Endothelial cell (in vitro differentiated cells): ENCODE data around the gene ACTR2. TPM values are rescaled to one million over a fixed set of nuclear protein-coding genes. Genes with fewer than 3 reads are reported as not detected.

Source experiments
- DNase-seq: peaks from one replicate; pipeline ENCODE4 v3.0.0; 2021; ENCODE audit warnings: low spot score
- H3K27ac Mint-ChIP-seq: one replicate; pipeline ENCODE4 v1.8.0; 2021; ENCODE audit warnings: mixed read lengths, inconsistent platforms; ENCODE audit not compliant: unreplicated experiment
- H3K27me3 Mint-ChIP-seq: one replicate; pipeline ENCODE4 v1.8.0; 2021; ENCODE audit warnings: mild to moderate bottlenecking, moderate library complexity, mixed read lengths, inconsistent platforms; ENCODE audit not compliant: unreplicated experiment
- H3K36me3 Mint-ChIP-seq: one replicate; pipeline ENCODE4 v1.8.0; 2021; ENCODE audit warnings: mild to moderate bottlenecking, low read depth, mixed read lengths, inconsistent platforms; ENCODE audit not compliant: unreplicated experiment
- H3K4me1 Mint-ChIP-seq: one replicate; pipeline ENCODE4 v1.8.0; 2021; ENCODE audit warnings: mild to moderate bottlenecking, mixed read lengths, inconsistent platforms; ENCODE audit not compliant: unreplicated experiment
- H3K4me3 Mint-ChIP-seq: one replicate; pipeline ENCODE4 v1.8.0; 2021; ENCODE audit warnings: mild to moderate bottlenecking, mixed read lengths, inconsistent platforms; ENCODE audit not compliant: unreplicated experiment
- H3K9me3 Mint-ChIP-seq: one replicate; pipeline ENCODE4 v1.8.0; 2021; ENCODE audit warnings: mixed read lengths, inconsistent platforms; ENCODE audit not compliant: unreplicated experiment
- CTCF ChIP-seq: fragments of 200-600 bp; sonication (generic); IDR thresholded peaks from one replicate; pipeline ENCODE4 v1.5.0; 2021; ENCODE audit warnings: antibody characterized with exemption; ENCODE audit not compliant: unreplicated experiment
- total RNA-seq: library from RNA; stranded (reverse); fragmentation: NEBNext Ultra II Directional; extraction: Animal tissue kit (Norgen Biotek cat#: 25700); gene quantifications from one replicate; pipeline ENCODE4 v1.2.1, GENCODE V29; 2021; ENCODE audit not compliant: unreplicated experiment

The ACTR2 gene
- total RNA-seq, 1 donor from 2014 or later, result 389 TPM

GRCh38 chr2:65199891-65200290, 27.7 kb upstream of the ACTR2 start:
- Mint-ChIP-seq H3K27me3 (no peaks in the 10 kb centered on the region), H3K4me3 (no peak overlapping the region), H3K36me3 (no peaks in the 10 kb centered on the region), H3K27ac (no peak overlapping the region), H3K9me3 (no peaks in the 10 kb centered on the region), H3K4me1 (no peaks in the 10 kb centered on the region)
- no peak for DNase-seq
- no peak for TF ChIP-seq CTCF

- no peaks in the 10 kb centered on the region for H3K27me3 Mint-ChIP-seq
- H3K4me3 Mint-ChIP-seq, result no peak overlapping the region
- H3K4me1 Mint-ChIP-seq, result no peaks in the 10 kb centered on the region
- DNase-seq, result no peak
- H3K9me3 Mint-ChIP-seq, result no peaks in the 10 kb centered on the region
- no peaks in the 10 kb centered on the region for H3K36me3 Mint-ChIP-seq
- TF ChIP-seq CTCF, result no peak
- no peak overlapping the region for H3K27ac Mint-ChIP-seq
Observed at GRCh38 chr2:65204461-65205210, 23.0 kb upstream of the ACTR2 start.

- Mint-ChIP-seq H3K4me1 (no peaks in the 10 kb centered on the region), H3K27ac (no peak overlapping the region), H3K9me3 (no peaks in the 10 kb centered on the region), H3K27me3 (no peaks in the 10 kb centered on the region), H3K4me3 (no peak overlapping the region), H3K36me3 (no peaks in the 10 kb centered on the region)
- TF ChIP-seq CTCF, result no peak
- no peak for DNase-seq
Observed at GRCh38 chr2:65212115-65212514, 15.5 kb upstream of the ACTR2 start.

- no peaks in the 10 kb centered on the region for H3K9me3 Mint-ChIP-seq
- H3K27ac Mint-ChIP-seq, result no peak overlapping the region
Observed at GRCh38 chr2:65212619-65213018, 15.0 kb upstream of the ACTR2 start.

More at GRCh38 chr2:65212619-65213018, 15.0 kb upstream of the ACTR2 start:
- no peak overlapping the region for H3K4me3 Mint-ChIP-seq
- no peaks in the 10 kb centered on the region for H3K27me3 Mint-ChIP-seq
- DNase-seq, result no peak
- H3K4me1 Mint-ChIP-seq, result no peaks in the 10 kb centered on the region
- no peaks in the 10 kb centered on the region for H3K36me3 Mint-ChIP-seq
- no peak for TF ChIP-seq CTCF
